SIG-M5 treated with dmso at 0.1 percent for 504 hours (cell line): ENCODE data around the gene C1orf87.

Experiments
- DNase-seq: peaks from one replicate; lab custom pipeline; 2025; ENCODE audit not compliant: unreplicated experiment; lab: John Stamatoyannopoulos, UW

The C1orf87 gene

GRCh38 chr1:59952065-59952464 lies 121.5 kb downstream of the C1orf87 start:
- no peak for DNase-seq

- DNase-seq: no peak
Observed at GRCh38 chr1:59949648-59950047, 123.9 kb downstream of the C1orf87 start.

- no peak for DNase-seq
Observed at GRCh38 chr1:59948990-59949389, 124.6 kb downstream of the C1orf87 start.

- DNase-seq: peak; percentile 53
Observed at GRCh38 chr1:59947047-59947938, 126.3 kb downstream of the C1orf87 start.

- DNase-seq: no peak
Observed at GRCh38 chr1:59945790-59946189, 127.8 kb downstream of the C1orf87 start.
